ENCODE data around the gene ZNF772.

- no peak for TF ChIP-seq CTCF (conservative IDR thresholded peaks at IDR 0.05; ENCODE audit: low read depth in 2 of 2)
- TF ChIP-seq POLR2AphosphoS5 (IDR thresholded peaks at IDR 0.05; ENCODE audit: low read depth): no peak
- TF ChIP-seq NANOG (IDR thresholded peaks at IDR 0.05; ENCODE audit: borderline replicate concordance): no peak
- no peak for TF ChIP-seq EZH2phosphoT487 (IDR thresholded peaks at IDR 0.05; ENCODE audit: unreplicated experiment)
- no peak for TF ChIP-seq CREB1 (CRISPR knock-in tag; IDR thresholded peaks at IDR 0.05; ENCODE audit: low read depth)
- TF ChIP-seq EZH2 (IDR thresholded peaks at IDR 0.05; ENCODE audit: low read depth, unreplicated experiment): no peak
- TF ChIP-seq ETS1 (IDR thresholded peaks at IDR 0.05): no peak
- TF ChIP-seq, protein P1, sequence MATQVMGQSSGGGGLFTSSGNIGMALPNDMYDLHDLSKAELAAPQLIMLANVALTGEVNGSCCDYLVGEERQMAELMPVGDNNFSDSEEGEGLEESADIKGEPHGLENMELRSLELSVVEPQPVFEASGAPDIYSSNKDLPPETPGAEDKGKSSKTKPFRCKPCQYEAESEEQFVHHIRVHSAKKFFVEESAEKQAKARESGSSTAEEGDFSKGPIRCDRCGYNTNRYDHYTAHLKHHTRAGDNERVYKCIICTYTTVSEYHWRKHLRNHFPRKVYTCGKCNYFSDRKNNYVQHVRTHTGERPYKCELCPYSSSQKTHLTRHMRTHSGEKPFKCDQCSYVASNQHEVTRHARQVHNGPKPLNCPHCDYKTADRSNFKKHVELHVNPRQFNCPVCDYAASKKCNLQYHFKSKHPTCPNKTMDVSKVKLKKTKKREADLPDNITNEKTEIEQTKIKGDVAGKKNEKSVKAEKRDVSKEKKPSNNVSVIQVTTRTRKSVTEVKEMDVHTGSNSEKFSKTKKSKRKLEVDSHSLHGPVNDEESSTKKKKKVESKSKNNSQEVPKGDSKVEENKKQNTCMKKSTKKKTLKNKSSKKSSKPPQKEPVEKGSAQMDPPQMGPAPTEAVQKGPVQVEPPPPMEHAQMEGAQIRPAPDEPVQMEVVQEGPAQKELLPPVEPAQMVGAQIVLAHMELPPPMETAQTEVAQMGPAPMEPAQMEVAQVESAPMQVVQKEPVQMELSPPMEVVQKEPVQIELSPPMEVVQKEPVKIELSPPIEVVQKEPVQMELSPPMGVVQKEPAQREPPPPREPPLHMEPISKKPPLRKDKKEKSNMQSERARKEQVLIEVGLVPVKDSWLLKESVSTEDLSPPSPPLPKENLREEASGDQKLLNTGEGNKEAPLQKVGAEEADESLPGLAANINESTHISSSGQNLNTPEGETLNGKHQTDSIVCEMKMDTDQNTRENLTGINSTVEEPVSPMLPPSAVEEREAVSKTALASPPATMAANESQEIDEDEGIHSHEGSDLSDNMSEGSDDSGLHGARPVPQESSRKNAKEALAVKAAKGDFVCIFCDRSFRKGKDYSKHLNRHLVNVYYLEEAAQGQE (IDR thresholded peaks at IDR 0.05; ENCODE audit: unreplicated experiment): no peak
- no peak for TF ChIP-seq ZNF114 (CRISPR knock-in tag; IDR thresholded peaks at IDR 0.05)
- TF ChIP-seq ZNF462 (CRISPR knock-in tag; IDR thresholded peaks at IDR 0.05): no peak
- no peak for TF ChIP-seq ZNF331 (CRISPR knock-in tag; IDR thresholded peaks at IDR 0.05; ENCODE audit: low read depth)
- no peak for TF ChIP-seq JUNB (IDR thresholded peaks at IDR 0.05; ENCODE audit: unreplicated experiment)
These were observed 42.8 kb downstream of the ZNF772 start for GRCh38 chr19:57434386-57435061.
